Measurements from ENCODE around the gene RASA1. TPM values are rescaled to one million over a fixed set of nuclear protein-coding genes. Genes with fewer than 3 reads are reported as not detected.

RASA1 gene
- total RNA-seq, 1 donor from 2014 or later: 55.1 TPM

GRCh38 chr5:87418506-87418905, 150.8 kb downstream of the RASA1 start:
- Mint-ChIP-seq H3K36me3 (ENCODE audit: unreplicated experiment) (no peaks in the 10 kb centered on the region), H3K27ac (ENCODE audit: unreplicated experiment) (no peak overlapping the region), H3K4me1 (ENCODE audit: low read depth, unreplicated experiment) (no peaks in the 10 kb centered on the region), H3K27me3 (ENCODE audit: unreplicated experiment) (peaks cover 1% of the 10 kb centered on the region), H3K9me3 (ENCODE audit: unreplicated experiment) (no peaks in the 10 kb centered on the region), H3K4me3 (ENCODE audit: unreplicated experiment) (no peak overlapping the region)
- TF ChIP-seq, protein P1, sequence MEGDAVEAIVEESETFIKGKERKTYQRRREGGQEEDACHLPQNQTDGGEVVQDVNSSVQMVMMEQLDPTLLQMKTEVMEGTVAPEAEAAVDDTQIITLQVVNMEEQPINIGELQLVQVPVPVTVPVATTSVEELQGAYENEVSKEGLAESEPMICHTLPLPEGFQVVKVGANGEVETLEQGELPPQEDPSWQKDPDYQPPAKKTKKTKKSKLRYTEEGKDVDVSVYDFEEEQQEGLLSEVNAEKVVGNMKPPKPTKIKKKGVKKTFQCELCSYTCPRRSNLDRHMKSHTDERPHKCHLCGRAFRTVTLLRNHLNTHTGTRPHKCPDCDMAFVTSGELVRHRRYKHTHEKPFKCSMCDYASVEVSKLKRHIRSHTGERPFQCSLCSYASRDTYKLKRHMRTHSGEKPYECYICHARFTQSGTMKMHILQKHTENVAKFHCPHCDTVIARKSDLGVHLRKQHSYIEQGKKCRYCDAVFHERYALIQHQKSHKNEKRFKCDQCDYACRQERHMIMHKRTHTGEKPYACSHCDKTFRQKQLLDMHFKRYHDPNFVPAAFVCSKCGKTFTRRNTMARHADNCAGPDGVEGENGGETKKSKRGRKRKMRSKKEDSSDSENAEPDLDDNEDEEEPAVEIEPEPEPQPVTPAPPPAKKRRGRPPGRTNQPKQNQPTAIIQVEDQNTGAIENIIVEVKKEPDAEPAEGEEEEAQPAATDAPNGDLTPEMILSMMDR (IDR thresholded peaks at IDR 0.05; ENCODE audit: partially characterized antibody, unreplicated experiment): no peak
- no peak for DNase-seq

DNA sequence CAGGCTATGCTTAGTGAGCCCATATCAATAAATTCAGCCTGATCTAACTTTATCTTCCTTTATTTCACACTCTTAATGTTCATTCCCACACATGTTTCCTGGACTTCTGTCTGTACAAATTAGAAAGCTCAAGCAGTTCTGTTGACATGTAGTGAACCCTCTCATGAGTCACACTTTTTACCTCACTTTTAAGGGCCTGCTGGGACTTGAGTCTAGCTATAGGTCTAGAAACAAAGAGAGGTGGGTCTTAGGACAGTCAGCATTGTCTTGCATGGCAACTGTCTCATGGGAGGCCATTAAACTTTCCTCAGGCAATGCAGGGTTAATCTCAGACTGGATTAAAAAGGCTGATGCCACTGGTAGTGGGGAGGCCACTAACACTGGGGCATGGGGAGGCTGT, 153.6 kb downstream of the RASA1 start:
- TF ChIP-seq, protein P1 (IDR thresholded peaks at IDR 0.05; ENCODE audit: partially characterized antibody, unreplicated experiment): no peak
- Mint-ChIP-seq H3K4me3 (ENCODE audit: unreplicated experiment) (no peak overlapping the region), H3K27ac (ENCODE audit: unreplicated experiment) (no peak overlapping the region), H3K4me1 (ENCODE audit: low read depth, unreplicated experiment) (no peaks in the 10 kb centered on the region), H3K9me3 (ENCODE audit: unreplicated experiment) (no peaks in the 10 kb centered on the region), H3K27me3 (ENCODE audit: unreplicated experiment) (no peaks in the 10 kb centered on the region), H3K36me3 (ENCODE audit: unreplicated experiment) (no peaks in the 10 kb centered on the region)
- no peak for DNase-seq

GRCh38 chr5:87423755-87424154, 156.1 kb downstream of the RASA1 start:
- no peaks in the 10 kb centered on the region for H3K9me3 Mint-ChIP-seq (ENCODE audit: unreplicated experiment)
- H3K27ac Mint-ChIP-seq (ENCODE audit: unreplicated experiment): no peak overlapping the region
- H3K27me3 Mint-ChIP-seq (ENCODE audit: unreplicated experiment): no peaks in the 10 kb centered on the region
- H3K4me1 Mint-ChIP-seq (ENCODE audit: low read depth, unreplicated experiment): no peaks in the 10 kb centered on the region
- H3K4me3 Mint-ChIP-seq (ENCODE audit: unreplicated experiment): no peak overlapping the region
- no peak for DNase-seq
- TF ChIP-seq, protein P1 (IDR thresholded peaks at IDR 0.05; ENCODE audit: partially characterized antibody, unreplicated experiment): no peak
- no peaks in the 10 kb centered on the region for H3K36me3 Mint-ChIP-seq (ENCODE audit: unreplicated experiment)

- TF ChIP-seq, protein P1 (IDR thresholded peaks at IDR 0.05; ENCODE audit: partially characterized antibody, unreplicated experiment): no peak
- H3K27ac Mint-ChIP-seq (ENCODE audit: unreplicated experiment): no peak overlapping the region
These were observed 163.3 kb downstream of the RASA1 start for GRCh38 chr5:87430863-87431457.

DNA sequence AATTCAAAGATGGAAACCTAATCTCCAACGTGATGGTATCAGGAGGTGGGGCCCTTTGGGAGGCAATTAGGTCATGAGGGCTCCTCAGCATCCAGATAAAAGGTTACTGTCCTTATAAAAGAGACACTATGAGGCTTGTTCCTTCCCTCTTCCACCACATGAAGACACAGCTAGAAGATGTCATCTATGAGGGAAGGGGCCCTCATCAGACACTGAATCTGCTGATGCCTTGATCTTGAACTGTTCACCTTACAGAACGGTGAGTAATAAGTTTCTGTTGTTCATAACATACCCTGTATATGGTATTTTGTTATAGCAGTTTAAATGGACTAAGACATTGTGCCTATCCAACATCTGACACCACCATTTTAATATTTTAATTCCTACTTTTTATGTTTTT, 164.8 kb downstream of the RASA1 start:
- H3K27ac Mint-ChIP-seq (ENCODE audit: unreplicated experiment): no peak overlapping the region
- TF ChIP-seq, protein P1 (IDR thresholded peaks at IDR 0.05; ENCODE audit: partially characterized antibody, unreplicated experiment): no peak
- no peaks in the 10 kb centered on the region for H3K27me3 Mint-ChIP-seq (ENCODE audit: unreplicated experiment)
- DNase-seq: no peak
- H3K4me1 Mint-ChIP-seq (ENCODE audit: low read depth, unreplicated experiment): no peaks in the 10 kb centered on the region
- H3K4me3 Mint-ChIP-seq (ENCODE audit: unreplicated experiment): no peak overlapping the region
- no peaks in the 10 kb centered on the region for H3K9me3 Mint-ChIP-seq (ENCODE audit: unreplicated experiment)
- no peaks in the 10 kb centered on the region for H3K36me3 Mint-ChIP-seq (ENCODE audit: unreplicated experiment)

More at GRCh38 chr5:87430863-87431457, 163.3 kb downstream of the RASA1 start:
- no peak for DNase-seq
- Mint-ChIP-seq H3K4me3 (ENCODE audit: unreplicated experiment) (no peak overlapping the region), H3K36me3 (ENCODE audit: unreplicated experiment) (no peaks in the 10 kb centered on the region), H3K27me3 (ENCODE audit: unreplicated experiment) (no peaks in the 10 kb centered on the region), H3K4me1 (ENCODE audit: low read depth, unreplicated experiment) (no peaks in the 10 kb centered on the region), H3K9me3 (ENCODE audit: unreplicated experiment) (no peaks in the 10 kb centered on the region)

All from glutamatergic neuron (in vitro differentiated cells).